Measurements from ENCODE around the gene SEMA7A. TPM values are rescaled to one million over a fixed set of nuclear protein-coding genes. Genes with fewer than 3 reads are reported as not detected.

SEMA7A gene, protein sequence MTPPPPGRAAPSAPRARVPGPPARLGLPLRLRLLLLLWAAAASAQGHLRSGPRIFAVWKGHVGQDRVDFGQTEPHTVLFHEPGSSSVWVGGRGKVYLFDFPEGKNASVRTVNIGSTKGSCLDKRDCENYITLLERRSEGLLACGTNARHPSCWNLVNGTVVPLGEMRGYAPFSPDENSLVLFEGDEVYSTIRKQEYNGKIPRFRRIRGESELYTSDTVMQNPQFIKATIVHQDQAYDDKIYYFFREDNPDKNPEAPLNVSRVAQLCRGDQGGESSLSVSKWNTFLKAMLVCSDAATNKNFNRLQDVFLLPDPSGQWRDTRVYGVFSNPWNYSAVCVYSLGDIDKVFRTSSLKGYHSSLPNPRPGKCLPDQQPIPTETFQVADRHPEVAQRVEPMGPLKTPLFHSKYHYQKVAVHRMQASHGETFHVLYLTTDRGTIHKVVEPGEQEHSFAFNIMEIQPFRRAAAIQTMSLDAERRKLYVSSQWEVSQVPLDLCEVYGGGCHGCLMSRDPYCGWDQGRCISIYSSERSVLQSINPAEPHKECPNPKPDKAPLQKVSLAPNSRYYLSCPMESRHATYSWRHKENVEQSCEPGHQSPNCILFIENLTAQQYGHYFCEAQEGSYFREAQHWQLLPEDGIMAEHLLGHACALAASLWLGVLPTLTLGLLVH
- total RNA-seq, result 0.87 and 1.5 TPM in 2 replicates

DNA sequence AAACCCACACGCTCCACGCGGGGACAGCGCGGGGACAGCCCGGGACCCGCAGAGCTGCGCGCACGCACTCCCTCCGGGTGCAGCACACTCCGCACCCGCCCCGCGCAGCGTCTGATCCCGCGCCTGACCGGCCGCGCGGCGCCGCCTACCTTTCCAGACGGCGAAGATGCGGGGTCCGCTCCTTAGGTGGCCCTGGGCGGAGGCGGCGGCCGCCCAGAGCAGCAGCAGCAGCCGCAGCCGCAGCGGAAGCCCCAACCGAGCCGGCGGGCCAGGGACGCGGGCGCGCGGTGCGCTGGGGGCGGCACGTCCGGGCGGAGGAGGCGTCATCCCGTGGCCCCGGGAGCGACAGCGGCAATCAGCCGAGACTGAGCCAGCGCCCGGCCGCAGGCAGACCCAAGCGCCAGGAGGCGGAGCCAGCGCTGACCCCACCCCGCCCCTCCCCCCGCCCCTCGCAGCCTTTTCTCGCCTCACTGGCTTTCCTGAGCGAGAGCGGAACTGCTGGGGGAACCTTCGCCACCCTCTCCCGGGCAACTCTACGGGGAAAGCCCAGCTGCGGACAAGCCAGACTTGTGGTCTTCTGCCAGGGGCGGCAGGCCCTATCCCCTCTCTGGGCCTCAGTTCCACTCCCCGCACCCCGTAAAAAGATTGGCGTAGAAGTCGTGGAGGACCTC, at the start of gene SEMA7A:
Gene SEMA7A, minus strand, starts transcription at position 367 of the 671 bp plus-strand sequence. Its CDS starts 40 bp downstream, at position 327.

DNA sequence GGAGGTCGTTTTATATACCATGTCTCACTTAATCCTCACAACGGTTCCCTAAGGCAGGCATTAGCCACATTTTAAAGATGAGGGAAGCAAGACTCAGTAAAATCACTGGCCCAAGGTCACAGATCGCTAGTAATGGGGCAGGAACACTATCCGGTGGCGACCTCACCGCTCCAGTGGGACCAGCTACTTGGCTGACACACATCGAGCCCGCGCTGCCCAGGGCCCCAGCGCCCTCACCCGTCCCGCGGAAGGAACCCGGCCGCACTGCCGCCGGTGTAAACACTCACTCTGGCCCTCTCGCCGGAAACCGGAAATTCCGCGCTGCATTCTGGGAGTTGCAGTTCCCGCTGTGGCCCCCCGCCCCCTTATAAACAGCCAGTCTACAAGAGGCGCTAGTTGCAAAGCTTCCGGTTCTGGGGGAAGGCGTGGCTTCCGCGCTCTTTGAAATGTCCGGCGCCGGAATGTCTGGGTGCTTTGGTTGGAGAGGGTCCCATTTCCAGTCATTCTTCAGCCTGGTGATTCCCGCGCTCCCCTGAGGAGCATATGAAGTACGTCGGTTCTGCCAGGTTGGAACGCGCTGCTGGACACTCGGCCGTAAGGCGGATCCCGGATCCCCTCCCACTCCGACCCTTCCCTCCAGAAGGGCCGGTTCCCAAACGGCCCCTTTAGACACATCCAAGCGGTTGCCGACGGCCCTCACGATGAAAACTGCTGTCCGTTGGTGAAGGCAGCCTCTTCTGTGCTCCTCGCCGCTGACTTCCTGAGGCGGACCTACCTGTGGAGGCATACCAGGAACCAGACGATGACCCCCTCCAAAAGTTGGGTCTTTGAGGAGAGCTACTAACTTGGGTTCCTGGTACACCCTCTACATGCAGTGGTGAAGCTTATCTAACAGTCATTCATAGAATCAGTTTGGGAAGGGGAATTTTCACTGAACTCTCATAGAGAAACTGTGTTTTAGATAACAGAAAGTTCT, 27.4 kb upstream of the SEMA7A start, which contains the start of gene UBL7:
Gene UBL7, minus strand, starts transcription at position 290 of the 976 bp plus-strand sequence. CDS start 2,293 bp downstream, outside the sequence.

DNA sequence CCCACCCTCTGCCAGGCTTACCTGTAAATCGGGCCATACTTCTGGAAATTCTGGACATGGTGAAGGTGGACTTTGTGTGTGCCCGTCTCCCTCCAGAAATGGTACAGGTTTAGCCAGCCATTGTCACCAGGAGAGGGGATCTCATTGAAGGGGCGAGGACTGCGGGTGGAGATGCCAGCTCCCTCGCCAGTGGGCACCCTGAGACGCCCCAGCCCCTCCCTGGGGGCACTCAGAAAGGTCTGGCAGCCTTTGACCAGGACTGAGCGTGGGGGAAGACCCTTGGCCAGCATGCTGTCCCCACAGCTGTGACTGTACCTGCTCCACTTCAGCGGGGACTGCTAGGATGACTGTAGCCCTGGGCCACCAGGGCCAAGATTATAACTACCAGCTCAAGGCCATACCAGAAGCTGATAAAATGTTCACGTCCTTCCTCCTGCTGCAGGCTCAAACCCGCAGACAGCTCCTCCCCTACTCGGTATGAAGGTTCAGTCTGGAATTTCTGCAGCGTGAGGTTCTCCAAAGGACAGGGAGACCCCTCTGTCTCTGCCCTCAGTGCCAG, 66.4 kb downstream of the SEMA7A start, which contains the start of gene CYP11A1:
Gene CYP11A1, minus strand, starts transcription at position 351 of the 559 bp plus-strand sequence. Its CDS starts 61 bp downstream, at position 290.

Other genes with a start within 250 kb of the SEMA7A start
- gene STRA6, start 231.2 kb downstream of the SEMA7A start, total RNA-seq, result 0.06 and 0.26 TPM in 2 replicates
- gene CCDC33, start 197.6 kb downstream of the SEMA7A start, total RNA-seq, result 0.06 TPM in 1 of 2 replicates, not detected in the other
- gene CYP11A1, start 66.3 kb downstream of the SEMA7A start, total RNA-seq, result 0.12 and 0.13 TPM in 2 replicates
- 29.2 and 30.1 TPM in 2 replicates for gene UBL7, start 27.2 kb upstream of the SEMA7A start, total RNA-seq
- gene ARID3B, start 107.3 kb upstream of the SEMA7A start, total RNA-seq, result 1.6 and 1.8 TPM in 2 replicates
- gene CLK3, start 181.9 kb upstream of the SEMA7A start, total RNA-seq, result 33.6 and 42.0 TPM in 2 replicates